B cell (primary cell): ENCODE data around the gene OR1I1. TPM values are rescaled to one million over a fixed set of nuclear protein-coding genes. Genes with fewer than 3 reads are reported as not detected.

ENCODE experiments used
- ATAC-seq: fragments of 200-7000 bp; cut with Tn5 transposase; one replicate; pipeline ENCODE4 v1.10.0; 2021; ENCODE audit warnings: low read depth, mild to moderate bottlenecking, moderate number of reproducible peaks, moderate library complexity
- CTCF ChIA-PET: fragments of 350-600 bp; sonication (Branson Sonifier 250); formaldehyde crosslinking; loops from one replicate; lab custom pipeline; 2021; ENCODE audit warnings: antibody characterized with exemption, inconsistent platforms; lab: Charles Lee
- POLR2A ChIA-PET: fragments of 350-600 bp; sonication (Branson Sonifier 250); formaldehyde crosslinking; loops from one replicate; lab custom pipeline; 2021; ENCODE audit warnings: antibody characterized with exemption; lab: Charles Lee
- DNase-seq: peaks from one replicate; pipeline ENCODE4 v3.0.0; 2013
- H2AFZ ChIP-seq: 2 replicates; pipeline ENCODE4 v1.6.1; 2012; ENCODE audit warnings: mild to moderate bottlenecking, low read depth, low read length; ENCODE audit not compliant: insufficient read depth, poor library complexity, severe bottlenecking
- H3K27ac ChIP-seq, 2 donors: 1 replicate in 1 of 2; 2 replicates in 1 of 2; pipeline ENCODE4 v1.5.1; 2012 to 2013; ENCODE audit warnings: low read length in 2 of 2, mild to moderate bottlenecking in 2 of 2, moderate library complexity in 1 of 2
- H3K27me3 ChIP-seq, 4 experiments: fragments of 200-600 bp in 1 of 4; sonication (generic) in 1 of 4; replicated peaks in 1 of 4; 1 replicate in 2 of 4; 2 replicates in 2 of 4; pipeline versions ENCODE4 v1.6.1 to v1.7.0; 2013 to 2016; ENCODE audit warnings: low read length in 3 of 4, mild to moderate bottlenecking in 2 of 4, mixed read lengths in 1 of 4, moderate library complexity in 1 of 4; ENCODE audit not compliant: insufficient read depth in 4 of 4, control insufficient read depth in 3 of 4; ENCODE audit errors: control extremely low read depth in 1 of 4
- H3K36me3 ChIP-seq, 2 experiments: replicated peaks in 1 of 2; 1 replicate in 1 of 2; 2 replicates in 1 of 2; pipeline versions ENCODE4 v1.6.1 to v1.7.1; 2013; ENCODE audit warnings: low read length in 1 of 2; ENCODE audit not compliant: insufficient read depth in 2 of 2, control insufficient read depth in 1 of 2; ENCODE audit errors: control extremely low read depth in 1 of 2, extremely low read depth in 1 of 2
- H3K4me1 ChIP-seq, 2 donors: fragments of 200-600 bp in 1 of 2; sonication (generic) in 1 of 2; 1 replicate in 1 of 2; 2 replicates in 1 of 2; pipeline versions ENCODE4 v1.5.1 to v1.6.1; 2013 to 2017; ENCODE audit warnings: low read length in 2 of 2; ENCODE audit not compliant: control insufficient read depth in 2 of 2, insufficient read depth in 2 of 2
- H3K4me2 ChIP-seq: replicated peaks from 2 replicates; pipeline ENCODE3; 2012; ENCODE audit warnings: mild to moderate bottlenecking, low read depth, low read length; ENCODE audit not compliant: poor library complexity, severe bottlenecking
- H3K4me3 ChIP-seq, 5 experiments: fragments of 200-600 bp in 1 of 5; sonication (generic) in 1 of 5; 1 replicate in 3 of 5; 2 replicates in 2 of 5; pipeline versions ENCODE4 v1.5.1 to v1.7.0; 2011 to 2016; ENCODE audit warnings: low read length in 4 of 5, mild to moderate bottlenecking in 4 of 5, low read depth in 2 of 5, control low read depth in 1 of 5, moderate library complexity in 1 of 5; ENCODE audit not compliant: insufficient read depth in 1 of 5; ENCODE audit errors: control extremely low read depth in 1 of 5, extremely low read depth in 1 of 5
- H3K79me2 ChIP-seq: fragments of 200-600 bp; sonication (generic); one replicate; pipeline ENCODE4 v1.6.0; 2016; ENCODE audit warnings: low read length; ENCODE audit not compliant: control insufficient read depth, insufficient read depth
- H3K9ac ChIP-seq: fragments of 200-600 bp; sonication (generic); 2 replicates; pipeline ENCODE4 v1.6.1; 2017; ENCODE audit warnings: mild to moderate bottlenecking, low read length, moderate library complexity
- H3K9me3 ChIP-seq, 3 donors: one replicate each; pipeline versions ENCODE4 v1.6.1 to v1.7.1; 2013; ENCODE audit warnings: low read length in 2 of 3; ENCODE audit not compliant: control insufficient read depth in 2 of 3, insufficient read depth in 1 of 3; ENCODE audit errors: control extremely low read depth in 1 of 3
- H4K20me1 ChIP-seq: 2 replicates; pipeline ENCODE4 v1.6.0; 2012; ENCODE audit warnings: mild to moderate bottlenecking, low read length; ENCODE audit not compliant: insufficient read depth, control insufficient read depth, poor library complexity, severe bottlenecking
- H3K27ac Mint-ChIP-seq: one replicate; pipeline ENCODE4 v1.8.0; 2021; ENCODE audit warnings: mixed read lengths
- H3K27me3 Mint-ChIP-seq: one replicate; pipeline ENCODE4 v1.8.0; 2021; ENCODE audit warnings: mixed read lengths
- H3K4me1 Mint-ChIP-seq: one replicate; pipeline ENCODE4 v1.8.0; 2021; ENCODE audit warnings: mixed read lengths
- H3K4me3 Mint-ChIP-seq: one replicate; pipeline ENCODE4 v1.8.0; 2021; ENCODE audit warnings: mixed read lengths
- H3K9me3 Mint-ChIP-seq: one replicate; pipeline ENCODE4 v1.8.0; 2022; ENCODE audit warnings: mixed read lengths; ENCODE audit not compliant: insufficient read depth
- EZH2 ChIP-seq: IDR thresholded peaks from 2 replicates; pipeline ENCODE4 v1.6.1; 2012; ENCODE audit warnings: borderline replicate concordance, low read depth, mild to moderate bottlenecking, moderate library complexity, low read length; ENCODE audit not compliant: insufficient read depth, poor library complexity, severe bottlenecking
- WGBS: methylation state at CpG from one replicate; pipeline ENCODE4 v1.1.5; 2013; ENCODE audit warnings: missing lambda C conversion rate; ENCODE audit not compliant: insufficient coverage; 5-methylcytosine and 5-hydroxymethylcytosine counted together
- intact Hi-C: fragments of 100-400 bp; cut with micrococcal nuclease; formaldehyde crosslinking; loops from one replicate; pipeline ENCODE4 v1.10.0; 2022
- polyA plus RNA-seq: library from polyadenylated mRNA; depleted of rRNA; stranded (reverse); fragments of >200 nt; gene quantifications from 2 replicates; pipeline ENCODE4 v1.2.3, GENCODE V29; 2012
- total RNA-seq, 2 donors: library from RNA; stranded (reverse); fragments of 120-200 nt in 1 of 2; gene quantifications; 1 replicate in 1 of 2; 2 replicates in 1 of 2; pipeline versions ENCODE4 v1.2.3 to v1.2.4, GENCODE V29; 2013 to 2022
- TF ChIP-seq, protein P1 (sequence below): fragments of 200-600 bp; IDR thresholded peaks from one replicate; pipeline ENCODE4 v1.8.0; 2022; ENCODE audit warnings: antibody characterized with exemption, mild to moderate bottlenecking

The OR1I1 gene
- total and polyA plus RNA-seq, 2 donors (not counting 1 experiment from before 2014, with no cell fraction given) = not detected

DNA sequence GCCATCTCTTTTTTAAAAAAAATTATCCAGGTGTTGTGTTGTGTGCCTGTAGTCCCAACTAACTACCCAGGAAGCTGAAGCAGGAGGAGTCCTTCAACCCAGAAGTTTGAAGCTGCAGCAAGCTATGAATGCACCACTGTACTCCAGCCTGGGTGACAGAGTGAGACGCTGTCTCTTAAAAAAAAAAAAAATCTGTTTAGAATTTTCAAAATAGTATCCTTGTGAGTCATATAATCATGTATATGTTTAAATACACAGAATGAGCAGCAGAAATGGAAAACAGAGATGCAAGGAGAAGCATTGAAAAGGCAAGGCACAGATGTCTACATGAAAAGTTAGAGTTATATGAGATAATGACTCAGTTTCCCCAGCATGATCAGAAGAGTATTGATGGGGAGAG, 56.4 kb downstream of the OR1I1 start:
- ATAC-seq (no peak), DNase-seq (no peak)
- H3K4me1 ChIP-seq = no peaks in the 10 kb centered on the region
- peaks cover 1 to 16% (median 4%) of the 10 kb centered on the region in 3 donors for H3K9me3 ChIP-seq
- intact Hi-C loops = no loop called here
- H3K79me2 ChIP-seq = no peaks in the 10 kb centered on the region
- no peak overlapping the region for H3K4me3 Mint-ChIP-seq
- no CpG with 5 or more reads among the region's 1 CpG for WGBS
- no peak overlapping the region for H3K27ac ChIP-seq
- H2AFZ ChIP-seq = no peak overlapping the region
- POLR2A ChIA-PET = no interaction called here
- peaks cover 18% of the 10 kb centered on the region for H3K27me3 Mint-ChIP-seq
- TF ChIP-seq, protein P1, sequence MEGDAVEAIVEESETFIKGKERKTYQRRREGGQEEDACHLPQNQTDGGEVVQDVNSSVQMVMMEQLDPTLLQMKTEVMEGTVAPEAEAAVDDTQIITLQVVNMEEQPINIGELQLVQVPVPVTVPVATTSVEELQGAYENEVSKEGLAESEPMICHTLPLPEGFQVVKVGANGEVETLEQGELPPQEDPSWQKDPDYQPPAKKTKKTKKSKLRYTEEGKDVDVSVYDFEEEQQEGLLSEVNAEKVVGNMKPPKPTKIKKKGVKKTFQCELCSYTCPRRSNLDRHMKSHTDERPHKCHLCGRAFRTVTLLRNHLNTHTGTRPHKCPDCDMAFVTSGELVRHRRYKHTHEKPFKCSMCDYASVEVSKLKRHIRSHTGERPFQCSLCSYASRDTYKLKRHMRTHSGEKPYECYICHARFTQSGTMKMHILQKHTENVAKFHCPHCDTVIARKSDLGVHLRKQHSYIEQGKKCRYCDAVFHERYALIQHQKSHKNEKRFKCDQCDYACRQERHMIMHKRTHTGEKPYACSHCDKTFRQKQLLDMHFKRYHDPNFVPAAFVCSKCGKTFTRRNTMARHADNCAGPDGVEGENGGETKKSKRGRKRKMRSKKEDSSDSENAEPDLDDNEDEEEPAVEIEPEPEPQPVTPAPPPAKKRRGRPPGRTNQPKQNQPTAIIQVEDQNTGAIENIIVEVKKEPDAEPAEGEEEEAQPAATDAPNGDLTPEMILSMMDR = no peak
- no peak for TF ChIP-seq EZH2
- H3K9me3 Mint-ChIP-seq = peaks cover 1% of the 10 kb centered on the region
- no peak overlapping the region for H3K4me3 ChIP-seq
- H3K27me3 ChIP-seq = peaks cover 0 to 2% (median 0%) of the 10 kb centered on the region in 4 experiments
- no peaks in the 10 kb centered on the region for H4K20me1 ChIP-seq
- H3K4me1 Mint-ChIP-seq = no peaks in the 10 kb centered on the region
- no peak overlapping the region for H3K9ac ChIP-seq
- H3K36me3 ChIP-seq = no peaks in the 10 kb centered on the region
- H3K27ac Mint-ChIP-seq = no peak overlapping the region
- H3K4me2 ChIP-seq = no peak overlapping the region
- CTCF ChIA-PET = no interaction called here

DNA sequence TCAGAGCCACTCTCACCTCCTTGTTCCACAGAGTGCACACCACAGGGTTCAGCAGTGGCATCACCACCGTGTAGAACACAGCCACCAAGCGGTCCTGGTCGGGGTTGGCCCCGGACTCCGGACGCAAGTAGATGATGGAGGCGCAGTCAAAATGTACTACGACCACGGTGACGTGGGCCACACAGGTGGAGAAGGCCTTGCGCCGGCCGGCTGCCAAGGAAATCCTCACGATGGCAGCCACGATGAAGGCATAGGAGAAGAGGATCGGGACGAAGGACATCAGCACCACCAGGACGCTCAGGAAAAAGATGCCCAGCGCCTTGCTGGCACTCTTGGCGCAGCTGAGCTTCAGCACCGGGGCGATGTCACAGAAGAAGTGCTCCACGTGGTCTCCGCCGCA, 59.1 kb downstream of the OR1I1 start:
- no peaks in the 10 kb centered on the region for H3K4me1 ChIP-seq
- peaks cover 1% of the 10 kb centered on the region for H3K9me3 Mint-ChIP-seq
- no peaks in the 10 kb centered on the region for H3K79me2 ChIP-seq
- peaks cover 1 to 16% (median 4%) of the 10 kb centered on the region in 3 donors for H3K9me3 ChIP-seq
- ATAC-seq = no peak
- TF ChIP-seq, protein P1 = no peak
- TF ChIP-seq EZH2 = no peak
- H3K4me2 ChIP-seq = no peak overlapping the region
- H3K27me3 Mint-ChIP-seq = peaks cover 14% of the 10 kb centered on the region
- H3K27ac ChIP-seq = no peak overlapping the region
- H3K27me3 ChIP-seq = no peaks in the 10 kb centered on the region
- H2AFZ ChIP-seq = no peak overlapping the region
- no peaks in the 10 kb centered on the region for H4K20me1 ChIP-seq
- 88% methylated on average over 25 of the region's 25 CpGs for WGBS
- no peak overlapping the region for H3K4me3 ChIP-seq
- H3K9ac ChIP-seq = no peak overlapping the region
- no peak overlapping the region for H3K27ac Mint-ChIP-seq
- H3K4me3 Mint-ChIP-seq = no peak overlapping the region
- POLR2A ChIA-PET = interaction anchor here (0.7 kb wide), 1 partner anchor 75 kb away, joined by 3 read pairs; no protein-coding TSS in a partner anchor
- H3K4me1 Mint-ChIP-seq = no peaks in the 10 kb centered on the region
- no peak for DNase-seq
- CTCF ChIA-PET = no interaction called here
- intact Hi-C loops = no loop called here
- no peaks in the 10 kb centered on the region for H3K36me3 ChIP-seq
